GM18861 (cell line): ENCODE results near the gene DAPL1.
"Not testable (repeated sequence)": the region's sequence is repeated elsewhere in the genome, so short reads cannot be mapped to it uniquely, and the experiment has no call there.

Source experiments
- ATAC-seq: cut with Tn5 transposase; IDR thresholded peaks from one replicate; pipeline ENCODE4 v1.9.1; 2021; ENCODE audit not compliant: unreplicated experiment

Gene DAPL1

DNA sequence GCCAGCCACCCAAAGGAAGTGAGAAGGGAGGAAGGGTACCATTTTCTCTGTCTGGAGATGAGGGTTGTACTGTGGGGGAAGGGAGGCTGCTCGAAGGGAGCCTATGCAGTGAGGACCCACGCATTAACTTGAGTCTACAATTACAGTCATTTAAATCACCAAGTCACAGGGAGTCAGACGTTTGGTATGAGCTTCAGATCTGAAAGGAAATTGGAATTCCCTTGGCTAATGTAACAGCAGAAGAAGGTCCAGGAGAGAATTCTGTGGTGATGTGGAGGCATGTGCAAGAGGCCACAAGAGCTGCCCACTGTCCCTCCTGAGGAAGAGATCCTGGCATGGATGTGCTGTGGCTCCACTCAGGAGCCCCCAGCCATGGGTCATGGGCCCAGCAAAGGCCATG, 22.5 kb downstream of the DAPL1 start:
- ATAC-seq, result no peak

DNA sequence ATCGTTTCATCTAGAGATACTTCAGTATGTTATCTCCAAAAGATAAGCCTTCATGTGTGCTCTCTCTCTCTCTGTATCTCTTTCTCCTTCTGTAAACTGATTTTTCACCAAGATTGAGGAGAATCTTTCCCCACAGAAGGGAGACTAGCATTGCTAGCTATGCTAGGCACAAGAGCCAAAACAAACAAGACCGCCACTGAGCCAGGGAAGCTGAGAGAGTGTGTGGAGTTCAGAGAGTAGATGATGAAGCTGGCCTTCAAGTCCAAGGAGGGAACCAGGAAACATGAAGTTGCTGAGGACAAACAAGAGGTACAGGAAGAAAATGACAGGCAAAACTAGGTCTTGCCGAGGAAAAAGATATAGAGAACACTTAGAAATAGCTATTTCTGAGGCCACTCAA, 23.4 kb downstream of the DAPL1 start:
- no peak for ATAC-seq

DNA sequence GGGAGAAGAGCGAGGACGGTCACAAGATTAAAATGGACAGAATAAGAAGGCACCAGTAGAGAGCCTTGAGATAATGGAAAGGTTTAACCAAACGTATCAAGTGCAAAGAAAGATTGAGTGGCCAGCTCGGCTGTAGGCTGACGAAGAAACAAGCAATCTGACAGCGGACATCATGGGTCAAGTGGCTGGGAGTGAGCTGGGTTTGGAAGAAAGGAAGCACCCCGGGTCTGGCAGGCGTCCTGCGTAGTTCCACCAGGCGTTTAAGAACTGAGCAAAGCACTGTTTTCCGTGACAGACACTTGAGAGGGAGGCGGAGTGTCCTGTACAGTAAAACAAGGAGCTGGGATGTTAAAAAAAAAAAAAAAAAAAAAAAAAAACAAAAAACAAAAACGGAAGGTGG, 27.1 kb downstream of the DAPL1 start:
- ATAC-seq, result no peak

DNA sequence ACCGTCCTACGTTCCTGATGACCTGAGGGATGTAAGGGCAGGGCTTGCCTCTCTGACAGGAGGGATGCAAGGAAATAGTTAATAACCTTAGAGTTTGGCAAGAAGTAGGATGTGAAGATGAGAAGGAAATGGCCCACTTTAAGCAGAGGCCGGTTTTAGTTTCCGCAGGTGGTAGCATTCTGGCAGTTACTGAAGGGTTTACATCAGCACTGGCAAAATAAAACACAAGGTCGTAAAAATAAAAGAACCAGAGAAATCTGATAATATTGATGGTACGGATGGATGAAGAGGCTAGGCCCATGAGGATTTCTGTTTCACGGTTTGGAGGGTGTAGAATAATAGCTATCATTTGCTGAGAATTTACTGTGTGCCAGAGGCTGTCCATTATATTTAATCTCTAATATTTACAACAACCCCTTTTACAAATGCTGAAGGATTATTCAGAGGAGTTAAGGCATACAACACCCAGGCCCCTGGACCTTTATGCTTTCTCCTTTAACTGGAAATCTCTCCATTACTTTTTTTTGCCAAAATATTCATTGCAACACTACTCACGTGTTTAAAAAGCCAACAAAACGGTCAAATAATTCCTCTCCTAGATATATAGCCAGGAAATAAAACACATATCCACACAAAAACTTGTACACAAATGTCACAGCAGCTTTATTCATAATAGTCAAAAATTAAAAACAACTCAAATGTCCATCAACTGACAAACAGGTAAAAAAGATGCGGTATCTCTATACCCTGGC, 28.5 kb downstream of the DAPL1 start:
- ATAC-seq, result no peak

DNA sequence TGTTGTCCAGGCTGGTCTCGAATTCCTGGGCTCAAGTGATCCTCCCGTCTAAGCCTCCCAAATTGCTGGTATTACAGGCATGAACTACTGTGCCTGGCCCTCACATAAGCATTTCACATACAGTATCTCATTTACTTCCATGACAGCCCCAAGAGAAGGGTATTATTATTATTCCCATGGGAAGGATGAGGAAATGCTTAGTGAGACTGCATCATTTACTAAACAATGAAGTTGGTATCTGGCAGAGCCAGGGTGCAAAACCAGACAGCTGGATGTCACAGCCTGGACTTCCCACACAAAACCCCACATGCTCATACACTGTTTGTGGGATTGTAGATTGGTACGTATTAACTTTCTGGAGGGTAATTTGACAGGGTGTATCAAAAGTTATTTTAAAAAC, 29.9 kb downstream of the DAPL1 start:
- ATAC-seq, result no peak

DNA sequence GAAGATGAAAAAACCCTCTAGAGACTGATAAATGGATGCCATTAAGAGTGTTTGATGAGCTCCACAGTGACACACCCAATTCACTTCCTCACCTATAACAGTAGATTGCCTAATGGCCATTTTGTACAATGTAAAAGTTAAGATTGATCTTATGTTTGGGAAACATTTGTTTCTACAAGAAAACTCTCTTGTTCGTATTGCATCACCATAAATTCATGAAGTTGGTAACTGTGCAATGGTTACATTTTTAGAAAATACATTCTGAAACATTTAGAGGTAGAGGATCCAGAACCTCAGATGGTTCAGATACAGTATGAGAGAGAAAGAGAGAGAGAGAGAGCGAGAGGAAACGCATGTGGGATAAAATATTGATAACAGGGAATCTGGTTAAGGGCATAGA, 31.8 kb downstream of the DAPL1 start:
- ATAC-seq, result no peak

DNA sequence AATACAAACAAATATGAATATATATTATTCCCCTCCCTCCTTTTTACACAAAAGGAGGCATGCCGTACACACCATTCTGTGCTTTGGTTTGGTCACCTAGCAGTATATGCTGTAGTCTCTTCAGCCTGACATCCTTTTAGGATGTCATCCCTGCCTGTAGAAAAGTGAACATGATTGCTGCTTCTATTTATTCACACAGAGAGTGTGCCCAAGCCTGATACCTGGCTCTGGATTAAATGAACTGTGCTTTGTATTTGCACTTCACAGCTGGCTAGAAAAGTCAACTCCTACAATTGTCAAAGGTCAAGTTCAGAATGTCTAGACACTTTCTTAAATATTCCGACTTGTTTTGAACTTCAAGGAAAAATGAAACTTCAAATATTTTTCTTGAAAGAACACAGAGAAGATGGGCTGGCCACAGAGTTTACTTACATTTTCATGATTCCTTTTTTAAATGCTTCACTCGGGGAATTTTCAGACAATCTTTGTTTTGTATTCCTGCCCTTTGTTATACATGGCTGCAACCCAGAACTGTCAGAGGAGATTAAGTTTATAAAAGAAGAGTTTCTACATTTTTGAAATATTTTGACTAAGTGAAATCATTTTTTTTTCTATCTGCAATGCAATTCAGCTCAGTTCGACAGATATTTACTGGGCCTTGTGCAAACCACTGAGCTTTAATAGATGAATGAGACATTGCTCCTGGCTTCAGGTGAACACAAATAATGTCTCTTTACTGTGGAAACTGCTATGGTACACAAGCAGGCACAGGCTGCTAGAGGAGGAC, 33.5 kb downstream of the DAPL1 start:
- ATAC-seq, result no peak

DNA sequence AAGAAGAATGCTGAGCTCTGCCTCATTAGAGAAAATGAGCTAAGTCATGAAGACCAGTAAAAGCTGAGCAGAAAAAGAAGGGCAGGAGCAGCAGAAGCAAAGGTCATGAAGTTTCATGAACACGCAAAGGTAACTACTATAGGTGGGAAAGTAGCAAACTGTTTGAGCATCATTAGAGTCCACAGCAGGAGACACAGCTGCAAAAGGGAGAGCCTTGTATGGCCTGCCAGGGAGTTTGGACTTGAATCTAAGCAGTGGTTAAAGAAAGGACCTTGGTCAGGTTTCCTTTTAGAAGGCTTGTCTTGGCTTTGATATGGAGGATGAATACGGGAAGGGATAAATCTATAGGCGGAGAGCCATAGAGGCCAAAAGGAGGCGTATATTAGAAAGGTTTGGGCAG, 34.0 kb downstream of the DAPL1 start:
- ATAC-seq, result no peak

DNA sequence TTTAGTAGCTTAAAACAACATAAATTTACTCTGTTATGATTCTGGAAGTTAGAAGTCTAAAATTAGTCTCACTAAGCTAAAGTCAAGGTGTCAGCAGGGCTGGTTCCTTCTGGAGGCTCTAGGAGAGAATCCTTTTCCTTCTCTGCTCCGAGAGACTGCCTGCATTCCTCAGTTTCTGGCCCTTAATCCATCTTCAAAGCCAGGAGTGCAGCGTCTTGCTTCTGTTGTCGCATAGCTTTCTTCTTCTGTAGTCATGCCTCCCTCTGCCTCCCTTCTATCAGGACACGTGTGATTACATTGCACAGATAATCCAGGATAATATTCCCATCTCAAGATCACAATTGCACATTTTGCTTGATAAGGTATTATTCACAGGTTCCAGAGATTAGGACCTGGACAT, 35.1 kb downstream of the DAPL1 start:
- ATAC-seq, result no peak

DNA sequence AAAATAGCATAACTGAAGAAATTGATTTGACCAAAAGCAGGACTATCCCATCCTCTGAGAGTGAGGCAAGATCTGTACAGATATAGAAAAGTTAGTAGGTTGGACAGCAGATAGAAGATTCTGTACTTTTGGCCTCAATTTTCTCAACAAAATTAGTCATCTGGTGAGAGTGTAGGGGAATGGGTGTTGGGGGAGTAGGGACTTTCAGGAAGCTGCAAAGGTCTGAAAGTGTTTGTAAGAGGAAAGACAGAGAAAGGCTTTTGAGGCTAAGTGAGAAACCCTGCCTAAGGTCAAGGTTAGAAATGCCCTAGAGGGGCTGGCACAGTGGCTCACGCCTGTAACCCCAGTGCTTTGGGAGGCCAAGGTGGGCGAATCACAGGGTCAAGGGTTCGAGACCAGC, 40.3 kb downstream of the DAPL1 start:
- no peak for ATAC-seq

DNA sequence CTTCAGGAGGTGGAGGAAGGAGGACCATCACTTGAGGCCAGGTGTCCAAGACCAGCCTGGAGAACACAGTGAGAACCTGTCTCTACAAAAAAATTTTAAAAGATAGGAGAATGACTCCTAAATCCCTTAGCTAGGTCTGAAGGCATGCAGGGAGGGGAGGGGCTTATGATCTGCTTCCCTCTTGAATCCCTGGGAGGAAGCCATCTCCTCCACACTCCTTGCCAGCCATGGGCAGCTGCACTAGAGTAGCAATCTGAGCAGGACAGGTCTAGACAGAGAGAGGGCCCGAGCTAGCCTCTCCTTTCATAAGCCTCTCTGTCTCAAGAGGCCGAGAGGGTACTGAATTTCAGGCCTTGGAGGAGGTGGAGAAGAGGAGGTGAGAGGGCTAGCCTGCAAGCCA, 42.5 kb downstream of the DAPL1 start:
- ATAC-seq, result no peak

DNA sequence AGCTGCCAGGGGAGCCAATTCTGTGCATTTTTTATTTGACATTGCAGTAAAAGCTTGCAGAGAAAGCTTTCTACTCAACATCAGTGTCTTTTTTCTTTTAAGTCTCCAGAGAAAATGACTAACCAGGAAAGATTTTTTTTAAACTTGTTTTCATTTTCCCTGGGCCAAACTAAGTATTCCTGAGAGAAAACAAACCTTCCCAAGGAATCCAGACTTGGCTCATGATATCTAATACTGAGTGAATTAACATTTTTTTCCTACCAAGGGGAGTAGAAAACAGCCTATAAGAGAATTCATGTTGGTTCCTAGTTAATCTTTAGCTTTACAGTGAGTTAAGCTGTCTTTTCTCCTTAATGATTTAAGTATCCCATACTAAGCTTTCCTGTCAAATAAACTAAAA, 46.7 kb downstream of the DAPL1 start:
- no peak for ATAC-seq

DNA sequence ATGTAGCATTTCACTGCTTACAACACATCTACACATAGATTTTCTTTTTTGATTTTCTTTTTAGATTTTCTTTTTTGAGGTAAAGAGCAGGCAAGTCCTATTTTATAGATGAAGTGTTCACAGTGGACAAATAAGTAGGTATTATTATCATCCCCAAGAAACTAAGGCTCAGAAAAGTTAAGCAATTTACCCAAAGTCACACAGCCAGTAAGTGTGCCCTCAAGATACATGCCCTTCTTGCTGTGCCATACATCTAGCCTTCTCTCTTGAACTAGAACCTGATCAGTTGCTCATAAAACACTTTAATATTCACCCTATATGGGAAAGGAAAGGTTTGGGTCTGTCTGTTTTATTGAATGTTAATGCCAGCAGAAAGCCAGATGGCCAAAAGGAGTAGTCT, 50.3 kb downstream of the DAPL1 start:
- ATAC-seq, result no peak

DNA sequence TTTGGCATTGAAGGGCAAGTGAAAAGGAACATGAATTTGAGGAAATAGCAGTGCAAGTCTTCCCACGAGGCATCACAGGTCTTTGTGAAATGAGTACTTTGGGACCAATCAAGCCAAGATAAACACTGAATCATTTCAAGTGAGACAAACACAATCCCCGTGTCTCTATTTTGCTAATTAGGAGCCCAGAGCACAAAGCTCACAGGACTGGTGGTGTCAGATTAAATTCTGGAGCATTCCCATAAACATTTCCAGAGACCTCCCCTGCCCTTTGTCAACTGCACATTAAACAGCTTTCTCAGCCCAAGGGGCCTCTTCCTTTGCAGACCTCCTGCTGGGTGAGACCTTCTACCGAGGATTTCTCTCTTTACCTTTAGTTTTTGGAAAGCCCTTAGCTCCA, 50.7 kb downstream of the DAPL1 start:
- no peak for ATAC-seq

DNA sequence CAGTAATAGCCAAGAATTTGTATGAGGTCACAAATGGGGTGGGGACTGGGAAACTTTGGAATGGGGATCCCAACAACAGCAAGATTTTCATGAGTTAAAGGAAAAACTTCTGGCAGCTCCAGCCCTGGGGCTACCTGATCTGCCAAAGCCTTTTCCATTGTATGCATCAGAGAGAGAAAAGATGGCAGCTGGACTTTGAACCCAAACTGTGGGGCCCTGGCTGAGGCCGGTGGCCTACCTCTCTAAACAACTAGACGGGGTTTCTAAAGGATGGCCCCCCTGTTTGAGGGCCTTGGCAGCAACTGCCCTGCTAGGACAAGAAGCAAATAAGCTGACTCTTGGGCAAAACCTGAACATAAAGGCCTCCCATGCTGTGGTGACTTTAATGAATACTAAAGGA, 52.4 kb downstream of the DAPL1 start:
- ATAC-seq, result not testable (repeated sequence)

DNA sequence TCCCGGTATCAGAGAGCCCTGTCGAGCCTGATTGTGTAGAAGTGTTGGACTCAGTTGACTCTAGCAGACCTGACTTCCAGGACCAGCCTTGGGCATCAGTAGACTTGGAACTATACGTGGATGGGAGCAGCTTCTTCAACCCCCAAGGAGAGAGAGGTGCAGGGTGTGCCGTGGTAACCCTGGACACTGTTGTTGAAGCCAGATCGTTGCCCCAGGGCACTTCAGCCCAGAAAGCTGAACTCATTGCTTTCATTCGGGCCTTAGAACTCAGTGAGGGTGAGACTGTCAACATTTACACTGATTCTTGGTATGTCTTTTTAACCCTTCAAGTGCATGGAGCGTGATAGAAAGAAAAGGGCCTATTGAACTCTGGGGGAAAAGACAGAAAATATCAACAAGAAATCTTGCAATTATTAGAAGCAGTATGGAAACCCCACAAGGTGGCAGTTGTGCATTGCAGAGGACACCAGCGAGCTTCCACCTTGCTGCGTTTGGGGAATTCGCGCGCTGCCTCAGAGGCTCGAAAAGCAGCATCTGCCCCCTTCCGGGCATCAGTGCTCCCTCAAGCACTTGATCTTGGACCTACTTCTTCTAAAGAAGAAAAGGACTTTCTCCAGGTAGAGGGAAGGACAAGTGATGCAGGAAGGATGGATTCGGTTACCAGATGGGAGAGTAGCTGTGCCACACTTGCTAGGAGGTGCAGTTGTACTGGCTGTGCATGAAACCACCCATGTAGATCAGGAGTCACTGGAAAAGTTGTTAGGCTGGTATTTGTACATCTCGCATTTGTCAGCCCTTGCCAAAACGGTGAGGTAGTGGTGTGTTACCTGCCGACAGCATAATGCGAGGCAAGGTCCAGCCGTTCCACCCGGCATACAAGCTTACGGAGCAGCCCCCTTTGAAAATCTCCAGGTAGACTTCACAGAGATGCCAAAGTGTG, 53.2 kb downstream of the DAPL1 start:
- not testable (repeated sequence) for ATAC-seq

DNA sequence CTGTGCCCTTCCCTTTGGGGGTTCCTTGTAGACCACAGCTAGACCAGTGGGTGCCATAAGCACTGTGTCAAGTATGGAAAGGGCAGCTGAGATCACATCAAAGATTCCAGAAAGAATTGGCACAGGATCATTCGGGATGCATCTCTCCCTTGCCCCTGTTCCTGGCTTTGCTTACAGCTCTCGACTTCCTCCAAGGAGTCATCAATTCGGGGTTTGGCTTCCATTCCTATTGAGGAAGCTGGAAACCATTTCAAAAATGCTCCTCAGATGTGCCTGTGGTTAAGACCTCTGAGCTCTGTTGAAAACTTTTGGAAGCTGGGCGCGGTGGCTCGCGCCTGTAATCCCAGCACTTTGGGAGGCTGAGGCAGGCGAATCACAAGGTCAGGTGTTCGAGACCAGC, 65.1 kb downstream of the DAPL1 start:
- not testable (repeated sequence) for ATAC-seq

DNA sequence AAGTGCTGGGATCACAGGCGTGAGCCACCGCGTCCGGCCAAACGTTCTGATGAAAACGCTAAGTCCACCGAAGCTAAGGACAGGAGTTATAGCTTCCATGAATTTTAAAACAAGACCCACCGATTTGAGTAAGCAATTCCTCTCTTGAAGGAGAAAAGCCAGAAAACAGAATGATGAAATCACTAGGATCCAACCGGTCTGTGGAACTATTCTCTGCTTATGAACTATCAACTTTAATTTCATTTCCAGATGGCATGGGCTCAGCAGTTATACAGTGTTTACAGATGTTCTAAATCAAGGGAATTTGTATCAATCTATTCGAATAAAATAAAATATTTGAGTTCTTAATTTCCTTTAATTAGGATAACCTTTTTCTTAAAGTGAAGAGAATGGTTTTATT, 66.5 kb downstream of the DAPL1 start:
- ATAC-seq, result not testable (repeated sequence)

DNA sequence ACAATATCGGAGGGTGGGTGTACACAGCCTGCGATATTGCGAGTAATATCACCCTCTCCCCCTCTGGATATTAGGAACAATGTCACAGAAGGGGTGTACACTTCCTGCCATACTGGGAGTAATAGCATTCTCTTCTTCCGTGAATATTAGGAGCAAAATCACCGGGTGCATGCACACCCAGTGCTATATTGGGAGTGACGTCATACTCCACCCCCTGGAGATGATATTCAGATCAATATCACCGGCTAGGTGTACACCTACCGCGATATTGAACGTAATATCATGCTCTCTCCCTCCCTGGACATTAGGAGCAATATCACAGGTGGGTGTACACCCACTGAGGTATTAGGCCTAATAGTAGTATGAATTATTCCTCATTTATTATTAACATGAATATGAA, 70.4 kb downstream of the DAPL1 start:
- ATAC-seq, result not testable (repeated sequence)
